H1 (cell line): ENCODE results near the gene CELSR1. TPM values are rescaled to one million over a fixed set of nuclear protein-coding genes. Genes with fewer than 3 reads are reported as not detected.

ENCODE experiments used
- CTCF ChIA-PET: fragments of 300-600 bp; sonication (Branson Sonifier 250); formaldehyde crosslinking; loops from one replicate; lab custom pipeline; 2021; ENCODE audit not compliant: partially characterized antibody; lab: Charles Lee
- POLR2A ChIA-PET: fragments of 300-600 bp; sonication (Branson Sonifier 250); formaldehyde crosslinking; loops from one replicate; lab custom pipeline; 2021; ENCODE audit warnings: inconsistent platforms; ENCODE audit not compliant: partially characterized antibody; lab: Charles Lee
- DNase-seq, 2 experiments: peaks; one replicate each; pipeline versions ENCODE4 v3.0.0 to v3.0.0-alpha.2; 2010 to 2022; ENCODE audit warnings: low spot score in 2 of 2, low read depth in 1 of 2, mixed read lengths in 1 of 2
- FAIRE-seq: peaks from 2 replicates; lab custom pipeline; 2011; peaks lifted over from hg19 to GRCh38; lab: Jason Lieb, UNC
- H2AFZ ChIP-seq: 2 replicates; pipeline ENCODE4 v1.8.1; 2012; ENCODE audit warnings: low read length, inconsistent platforms
- H2AK5ac ChIP-seq: 2 replicates; pipeline ENCODE4 v1.6.1; 2013; ENCODE audit warnings: low read depth, low read length
- H2BK120ac ChIP-seq: replicated peaks from 2 replicates; pipeline ENCODE3; 2013; ENCODE audit warnings: low read depth, low read length, inconsistent platforms
- H2BK12ac ChIP-seq: 2 replicates; pipeline ENCODE4 v1.6.1; 2013; ENCODE audit warnings: low read depth, low read length
- H2BK15ac ChIP-seq: 2 replicates; pipeline ENCODE4 v1.6.1; 2013; ENCODE audit warnings: low read length
- H2BK20ac ChIP-seq: 2 replicates; pipeline ENCODE4 v1.6.1; 2013; ENCODE audit warnings: low read length
- H2BK5ac ChIP-seq: 2 replicates; pipeline ENCODE4 v1.6.1; 2013; ENCODE audit warnings: low read depth, low read length
- H3K14ac ChIP-seq: 2 replicates; pipeline ENCODE4 v1.6.1; 2013; ENCODE audit warnings: inconsistent platforms; ENCODE audit not compliant: insufficient read length
- H3K18ac ChIP-seq: 2 replicates; pipeline ENCODE4 v1.6.1; 2013; ENCODE audit warnings: low read length; ENCODE audit errors: extremely low read depth
- H3K23ac ChIP-seq: 2 replicates; pipeline ENCODE4 v1.6.1; 2013; ENCODE audit warnings: inconsistent platforms; ENCODE audit not compliant: insufficient read length
- H3K23me2 ChIP-seq: 2 replicates; pipeline ENCODE4 v1.6.1; 2013; ENCODE audit warnings: low read depth, low read length
- H3K27ac ChIP-seq: 2 replicates; pipeline ENCODE4 v1.6.1; 2011; ENCODE audit warnings: low read depth, low read length, inconsistent platforms
- H3K27me3 ChIP-seq, 4 experiments: replicated peaks in 1 of 4; 1 replicate in 1 of 4; 2 replicates in 3 of 4; pipeline versions ENCODE4 v1.6.1 to v1.8.1; 2011 to 2013; ENCODE audit warnings: low read length in 3 of 4, mild to moderate bottlenecking in 3 of 4, inconsistent platforms in 2 of 4, mixed read lengths in 2 of 4, moderate library complexity in 1 of 4; ENCODE audit not compliant: control insufficient read depth in 3 of 4, insufficient read depth in 3 of 4; ENCODE audit errors: extremely low read depth in 1 of 4
- H3K36me3 ChIP-seq, 4 experiments: 2 replicates each; pipeline versions ENCODE4 v1.6.1 to v1.8.1; 2011 to 2013; ENCODE audit warnings: mild to moderate bottlenecking in 4 of 4, low read length in 3 of 4, moderate library complexity in 2 of 4, control low read depth in 1 of 4, inconsistent platforms in 1 of 4; ENCODE audit not compliant: insufficient read depth in 4 of 4, control insufficient read depth in 2 of 4
- H3K4ac ChIP-seq: replicated peaks from 2 replicates; pipeline ENCODE3; 2013; ENCODE audit warnings: low read length, low read depth, mixed read lengths, inconsistent platforms; ENCODE audit not compliant: insufficient read length
- H3K4me1 ChIP-seq, 4 experiments: replicated peaks in 1 of 4; 1 replicate in 1 of 4; 2 replicates in 3 of 4; pipeline versions ENCODE4 v1.6.1 to v1.8.1; 2011 to 2013; ENCODE audit warnings: low read length in 3 of 4, inconsistent platforms in 2 of 4, mixed read lengths in 1 of 4; ENCODE audit not compliant: insufficient read depth in 4 of 4, control insufficient read depth in 3 of 4
- H3K4me2 ChIP-seq, 2 experiments: 2 replicates each; pipeline versions ENCODE4 v1.6.1 to v1.8.1; 2011 to 2013; ENCODE audit warnings: low read depth in 2 of 2, low read length in 2 of 2, control low read depth in 1 of 2, inconsistent platforms in 1 of 2, mild to moderate bottlenecking in 1 of 2; ENCODE audit not compliant: insufficient read depth in 1 of 2
- H3K4me3 ChIP-seq, 4 experiments: fragments of 200-600, 300-600 bp in 1 of 4; sonication (generic), shearing (Covaris generic), sonication (Bioruptor Twin) in 1 of 4; 2 replicates each; pipeline versions ENCODE4 v1.5.1 to v1.8.1; 2011 to 2016; ENCODE audit warnings: low read length in 4 of 4, low read depth in 3 of 4, control low read depth in 2 of 4, inconsistent platforms in 2 of 4, mild to moderate bottlenecking in 2 of 4, mixed read lengths in 1 of 4, moderate library complexity in 1 of 4; ENCODE audit not compliant: insufficient read depth in 2 of 4; ENCODE audit errors: extremely low read depth in 1 of 4
- H3K56ac ChIP-seq: replicated peaks from 2 replicates; pipeline ENCODE3; 2013; ENCODE audit warnings: low read depth, mild to moderate bottlenecking, mixed read lengths, low read length, inconsistent platforms; ENCODE audit not compliant: insufficient read length
- H3K79me1 ChIP-seq: 2 replicates; pipeline ENCODE4 v1.6.1; 2013; ENCODE audit warnings: low read depth, low read length, control low read depth
- H3K79me2 ChIP-seq, 2 experiments: 2 replicates each; pipeline versions ENCODE4 v1.6.1 to v1.8.1; 2012 to 2013; ENCODE audit warnings: low read length in 2 of 2, mild to moderate bottlenecking in 2 of 2, inconsistent platforms in 1 of 2; ENCODE audit not compliant: insufficient read depth in 2 of 2, control insufficient read depth in 1 of 2
- H3K9ac ChIP-seq, 4 experiments: replicated peaks in 1 of 4; 1 replicate in 1 of 4; 2 replicates in 3 of 4; pipeline versions ENCODE4 v1.6.1 to v1.8.1; 2011 to 2013; ENCODE audit warnings: low read depth in 3 of 4, low read length in 3 of 4, control low read depth in 2 of 4, mild to moderate bottlenecking in 2 of 4, moderate library complexity in 2 of 4, inconsistent platforms in 1 of 4; ENCODE audit errors: extremely low read depth in 1 of 4
- H3K9me3 ChIP-seq, 2 experiments: 2 replicates each; pipeline versions ENCODE4 v1.6.1 to v1.8.1; 2012 to 2013; ENCODE audit warnings: mild to moderate bottlenecking in 2 of 2, moderate library complexity in 2 of 2, control low read depth in 1 of 2, inconsistent platforms in 1 of 2, low read depth in 1 of 2, low read length in 1 of 2, mixed read lengths in 1 of 2; ENCODE audit not compliant: insufficient read depth in 2 of 2
- H4K20me1 ChIP-seq, 2 experiments: replicated peaks in 1 of 2; 2 replicates each; pipeline versions ENCODE3 to v1.8.1; 2011 to 2013; ENCODE audit warnings: inconsistent platforms in 2 of 2, low read length in 2 of 2, mild to moderate bottlenecking in 1 of 2; ENCODE audit not compliant: insufficient read depth in 2 of 2, control insufficient read depth in 1 of 2
- H4K5ac ChIP-seq: 2 replicates; pipeline ENCODE4 v1.6.1; 2013; ENCODE audit warnings: low read length, low read depth, mixed read lengths, inconsistent platforms; ENCODE audit not compliant: insufficient read length
- H4K8ac ChIP-seq: 2 replicates; pipeline ENCODE4 v1.8.0; 2013; ENCODE audit warnings: mild to moderate bottlenecking, moderate library complexity, low read length, inconsistent platforms; ENCODE audit not compliant: insufficient read depth; ENCODE audit errors: extremely low read depth
- H4K91ac ChIP-seq: replicated peaks from 2 replicates; pipeline ENCODE3; 2013; ENCODE audit warnings: low read length, mixed read lengths, inconsistent platforms; ENCODE audit not compliant: insufficient read length
- SIX5 ChIP-seq: IDR thresholded peaks from 2 replicates; pipeline ENCODE4 v1.6.1; 2011; ENCODE audit warnings: mild to moderate bottlenecking, low read depth, low read length
- WGBS, 2 experiments: shearing (Covaris generic) in 1 of 2; methylation state at CpG; one replicate each; pipeline versions ENCODE4 v1.1.6 to v1.1.7; 2013 to 2015; ENCODE audit warnings: low lambda C conversion rate in 2 of 2, mixed read lengths in 2 of 2, inconsistent platforms in 1 of 2, low coverage in 1 of 2, missing lambda C conversion rate in 1 of 2; ENCODE audit not compliant: insufficient replicate concordance in 2 of 2, insufficient coverage in 1 of 2, insufficient read length in 1 of 2; ENCODE audit errors: extremely low coverage in 1 of 2, missing lambda C conversion rate in 1 of 2; 5-methylcytosine and 5-hydroxymethylcytosine counted together
- polyA plus RNA-seq, 7 experiments: library from polyadenylated mRNA; depleted of rRNA in 3 of 7; stranded (reverse) in 5 of 7; unstranded in 2 of 7; fragments of >200 nt in 5 of 7; fragments of 200-250 nt in 2 of 7; gene quantifications; 1 replicate in 5 of 7; 2 replicates in 1 of 7; 4 replicates in 1 of 7; pipeline versions ENCODE4 v1.2.1 to v1.2.3, GENCODE V29; 2011 to 2013; ENCODE audit warnings: missing spikeins in 2 of 7, mixed read lengths in 2 of 7
- total RNA-seq: library from RNA; stranded (reverse); fragmentation: NEBNext Ultra II Directional; extraction: Animal tissue kit (Norgen Biotek cat#: 25700); gene quantifications from 2 replicates; pipeline ENCODE4 v1.2.1, GENCODE V29; 2021
- TF ChIP-seq, protein P1 (sequence below): IDR thresholded peaks from 2 replicates; pipeline ENCODE4 v1.6.1; 2011; ENCODE audit warnings: low read length, improper control_type of control experiment

CELSR1 gene
- total and polyA plus RNA-seq, 2 of the 8 experiments (the other 6 are each of a cell fraction or from before 2014, with no cell fraction given), result 9.0 to 12.4 TPM

DNA sequence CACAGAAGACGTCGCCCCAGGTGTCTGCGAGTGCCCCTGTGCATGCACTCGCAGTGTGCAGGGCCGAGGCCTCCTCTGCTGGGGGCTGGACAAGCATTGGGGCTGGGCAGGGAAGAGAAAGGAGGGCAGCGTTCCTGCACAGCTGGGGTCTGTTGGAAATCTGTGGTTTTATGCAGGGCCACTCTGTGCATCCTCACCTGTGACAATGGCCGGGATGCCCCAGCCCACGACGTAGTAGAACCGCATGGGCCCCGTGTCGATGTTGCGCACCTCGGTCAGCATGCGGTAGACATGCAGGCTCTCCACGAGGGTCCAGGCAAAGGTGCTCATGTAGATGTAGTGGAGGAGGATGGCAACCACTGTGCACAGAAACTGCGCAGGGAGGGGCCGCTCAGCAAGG lies 164.7 kb downstream of the CELSR1 start:
- POLR2A ChIA-PET, result interaction anchor here (1.1 kb wide), 2 partner anchors 13 to 175 kb away, joined by 3 to 4 read pairs; no protein-coding TSS in a partner anchor
- no peak overlapping the region for H3K23ac ChIP-seq
- no peak overlapping the region for H3K14ac ChIP-seq
- H4K20me1 ChIP-seq, result peaks cover 0 to 12% of the 10 kb centered on the region in 2 experiments
- no peak overlapping the region for H3K27ac ChIP-seq
- no peak overlapping the region for H2BK15ac ChIP-seq
- no peak for TF ChIP-seq SIX5
- TF ChIP-seq, protein P1, sequence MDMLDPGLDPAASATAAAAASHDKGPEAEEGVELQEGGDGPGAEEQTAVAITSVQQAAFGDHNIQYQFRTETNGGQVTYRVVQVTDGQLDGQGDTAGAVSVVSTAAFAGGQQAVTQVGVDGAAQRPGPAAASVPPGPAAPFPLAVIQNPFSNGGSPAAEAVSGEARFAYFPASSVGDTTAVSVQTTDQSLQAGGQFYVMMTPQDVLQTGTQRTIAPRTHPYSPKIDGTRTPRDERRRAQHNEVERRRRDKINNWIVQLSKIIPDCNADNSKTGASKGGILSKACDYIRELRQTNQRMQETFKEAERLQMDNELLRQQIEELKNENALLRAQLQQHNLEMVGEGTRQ, result no peak
- no peak overlapping the region for H4K5ac ChIP-seq
- no peak overlapping the region for H4K8ac ChIP-seq
- peaks cover 0 to 15% (median 13%) of the 10 kb centered on the region in 4 experiments; a peak in 6 of 7 replicates for H3K4me1 ChIP-seq
- H3K56ac ChIP-seq, result no peak overlapping the region
- DNase-seq (no peak), FAIRE-seq (no peak)
- H2AFZ ChIP-seq, result no peak overlapping the region
- H3K79me2 ChIP-seq, result no peaks in the 10 kb centered on the region
- no peaks in the 10 kb centered on the region for H3K9me3 ChIP-seq
- peaks cover 9% of the 10 kb centered on the region; the same call in 1 of the 2 replicates for H3K23me2 ChIP-seq
- no peaks in the 10 kb centered on the region; the same call in 1 of the 2 replicates for H3K79me1 ChIP-seq
- H2AK5ac ChIP-seq, result no peak overlapping the region
- no peak overlapping the region for H3K4me2 ChIP-seq
- no peak overlapping the region for H3K4me3 ChIP-seq
- no peak overlapping the region for H3K18ac ChIP-seq
- H3K4ac ChIP-seq, result no peak overlapping the region
- H2BK120ac ChIP-seq, result no peak overlapping the region
- H2BK5ac ChIP-seq, result no peak overlapping the region
- no peak overlapping the region; a peak in 1 of 7 replicates for H3K9ac ChIP-seq
- 93% methylated on average over 15 of the region's 18 CpGs; no CpG with 5 or more reads in 1 of the 2 experiments for WGBS, 2 experiments
- CTCF ChIA-PET, result interaction anchor here (1.3 kb wide), 1 partner anchor 170 kb away, joined by 4 read pairs; no protein-coding TSS in a partner anchor
- H2BK12ac ChIP-seq, result no peak overlapping the region
- 0 out of 2 replicates have a peak overlapping the region, but pooled peaks have one; percentile 18 for H2BK20ac ChIP-seq
- H3K36me3 ChIP-seq, result peaks cover 0 to 6% (median 1%) of the 10 kb centered on the region in 4 experiments; a peak in 4 of 8 replicates
- H4K91ac ChIP-seq, result no peak overlapping the region
- no peaks in the 10 kb centered on the region for H3K27me3 ChIP-seq
